Neural progenitor cell (in vitro differentiated cells): ENCODE data around the gene NUTM1. TPM values are rescaled to one million over a fixed set of nuclear protein-coding genes. Genes with fewer than 3 reads are reported as not detected.
"Not testable (repeated sequence)": the region's sequence is repeated elsewhere in the genome, so short reads cannot be mapped to it uniquely, and the experiment has no call there.

Source experiments
- DNase-seq: peaks from one replicate; pipeline ENCODE4 v3.0.0-alpha.2; 2016; ENCODE audit warnings: low spot score
- H2AFZ ChIP-seq: fragments of 200-600 bp; sonication (generic); replicated peaks from 2 replicates; pipeline ENCODE4 v1.6.1; 2016; ENCODE audit warnings: antibody characterized with exemption
- H3F3A ChIP-seq: fragments of 200-600 bp; sonication (generic); 2 replicates; pipeline ENCODE4 v1.6.1; 2016; ENCODE audit warnings: antibody characterized with exemption, low read depth
- H3K27ac ChIP-seq: fragments of 200-600 bp; sonication (generic); 2 replicates; pipeline ENCODE4 v1.5.1; 2016; ENCODE audit warnings: mild to moderate bottlenecking
- H3K27me3 ChIP-seq: fragments of 200-600 bp; sonication (generic); 2 replicates; pipeline ENCODE4 v1.6.1; 2016; ENCODE audit warnings: mild to moderate bottlenecking, moderate library complexity
- H3K36me3 ChIP-seq: fragments of 200-600 bp; sonication (generic); 2 replicates; pipeline ENCODE4 v1.5.1; 2016
- H3K4me1 ChIP-seq: fragments of 200-600 bp; sonication (generic); 2 replicates; pipeline ENCODE4 v1.6.1; 2016; ENCODE audit warnings: mixed run types
- H3K4me2 ChIP-seq: fragments of 200-600 bp; sonication (generic); 2 replicates; pipeline ENCODE4 v1.6.1; 2016
- H3K4me3 ChIP-seq: fragments of 200-600 bp; sonication (generic); 2 replicates; pipeline ENCODE4 v1.5.1; 2016
- H3K79me2 ChIP-seq: fragments of 200-600 bp; sonication (generic); 2 replicates; pipeline ENCODE4 v1.6.1; 2016; ENCODE audit warnings: low read depth
- H3K9ac ChIP-seq: fragments of 200-600 bp; sonication (generic); 2 replicates; pipeline ENCODE4 v1.6.1; 2016
- H3K9me3 ChIP-seq: fragments of 200-600 bp; sonication (generic); 2 replicates; pipeline ENCODE4 v1.5.1; 2016; ENCODE audit warnings: low read depth
- H4K20me1 ChIP-seq: fragments of 200-600 bp; sonication (generic); 2 replicates; pipeline ENCODE4 v1.6.1; 2016; ENCODE audit warnings: low read depth
- H3K27ac Mint-ChIP-seq: 3 replicates; pipeline ENCODE4 v1.8.0; 2021; ENCODE audit warnings: mixed read lengths
- H3K27me3 Mint-ChIP-seq: 2 replicates; pipeline ENCODE4 v1.8.0; 2022; ENCODE audit warnings: low read depth, mild to moderate bottlenecking, inconsistent platforms, moderate library complexity, mixed read lengths; ENCODE audit not compliant: insufficient read depth
- H3K36me3 Mint-ChIP-seq: 3 replicates; pipeline ENCODE4 v1.8.0; 2021; ENCODE audit warnings: mixed read lengths
- H3K4me1 Mint-ChIP-seq: 3 replicates; pipeline ENCODE4 v1.8.0; 2021; ENCODE audit warnings: mixed read lengths
- H3K4me3 Mint-ChIP-seq: 3 replicates; pipeline ENCODE4 v1.8.0; 2021; ENCODE audit warnings: mild to moderate bottlenecking, moderate library complexity, mixed read lengths
- H3K9me3 Mint-ChIP-seq: 3 replicates; pipeline ENCODE4 v1.8.0; 2020; ENCODE audit warnings: mixed read lengths
- EZH2 ChIP-seq: fragments of 200-600 bp; sonication (generic); IDR thresholded peaks from 2 replicates; pipeline ENCODE4 v1.6.1; 2017; ENCODE audit warnings: antibody characterized with exemption, mild to moderate bottlenecking, moderate library complexity
- EZH2phosphoT487 ChIP-seq: fragments of 200-600 bp; sonication (generic); IDR thresholded peaks from 2 replicates; pipeline ENCODE4 v1.6.1; 2017; ENCODE audit warnings: antibody characterized with exemption
- total RNA-seq: library from RNA; depleted of rRNA; stranded (reverse); fragments of >200 nt; gene quantifications from 2 replicates; pipeline ENCODE4 v1.2.3, GENCODE V29; 2015; ENCODE audit warnings: low replicate concordance
- TF ChIP-seq, protein P1 (sequence below): fragments of 200-600 bp; sonication (generic); IDR thresholded peaks from 2 replicates; pipeline ENCODE4 v1.5.1; 2017; ENCODE audit warnings: antibody characterized with exemption, mild to moderate bottlenecking

Gene NUTM1
- total RNA-seq, 1 donor from 2014 or later, result not detected

- no peak for DNase-seq
- Histone ChIP-seq H3K9me3 (no peaks in the 10 kb centered on the region), H3K4me1 (no peaks in the 10 kb centered on the region), H3K9ac (no peak overlapping the region), H3K79me2 (no peaks in the 10 kb centered on the region), H3K4me2 (no peak overlapping the region), H2AFZ (no peak overlapping the region), H3K36me3 (no peaks in the 10 kb centered on the region), H4K20me1 (no peaks in the 10 kb centered on the region), H3K27me3 (no peaks in the 10 kb centered on the region), H3K4me3 (no peak overlapping the region), H3F3A (no peaks in the 10 kb centered on the region), H3K27ac (no peak overlapping the region)
- Mint-ChIP-seq H3K27ac (no peak overlapping the region), H3K36me3 (peaks cover 4% of the 10 kb centered on the region), H3K27me3 (peaks cover 2% of the 10 kb centered on the region), H3K4me3 (no peak overlapping the region), H3K9me3 (no peaks in the 10 kb centered on the region), H3K4me1 (no peaks in the 10 kb centered on the region)
- TF ChIP-seq EZH2phosphoT487 (no peak), EZH2 (no peak)
Measured at GRCh38 chr15:34373951-34374350, 30.8 kb downstream of the NUTM1 start.

DNA sequence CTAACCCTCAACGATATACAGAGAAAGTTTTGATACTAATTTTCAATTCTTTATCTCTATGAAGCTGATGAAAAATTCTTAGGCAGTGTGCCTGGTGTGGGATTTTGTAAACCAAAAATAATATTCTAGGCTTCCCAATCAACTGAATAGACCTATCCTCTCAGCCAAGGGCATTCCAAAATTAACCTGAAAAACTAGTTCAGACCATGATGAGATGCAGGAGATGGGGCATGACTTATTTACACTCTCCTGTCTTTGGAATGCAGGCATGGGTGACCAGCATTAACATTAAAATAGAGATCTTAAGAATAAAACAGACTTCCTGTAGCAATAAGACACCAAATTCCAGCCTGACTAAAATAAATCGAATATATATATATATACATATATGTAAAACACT lies 31.7 kb downstream of the NUTM1 start:
- Histone ChIP-seq H3K4me3 (no peak overlapping the region), H3K27ac (no peak overlapping the region), H3K9ac (no peak overlapping the region), H3K4me2 (no peak overlapping the region), H3K36me3 (no peaks in the 10 kb centered on the region), H2AFZ (no peak overlapping the region), H3K9me3 (no peaks in the 10 kb centered on the region), H3K79me2 (no peaks in the 10 kb centered on the region), H3F3A (no peaks in the 10 kb centered on the region), H4K20me1 (no peaks in the 10 kb centered on the region), H3K27me3 (no peaks in the 10 kb centered on the region), H3K4me1 (no peaks in the 10 kb centered on the region)
- TF ChIP-seq, protein P1, sequence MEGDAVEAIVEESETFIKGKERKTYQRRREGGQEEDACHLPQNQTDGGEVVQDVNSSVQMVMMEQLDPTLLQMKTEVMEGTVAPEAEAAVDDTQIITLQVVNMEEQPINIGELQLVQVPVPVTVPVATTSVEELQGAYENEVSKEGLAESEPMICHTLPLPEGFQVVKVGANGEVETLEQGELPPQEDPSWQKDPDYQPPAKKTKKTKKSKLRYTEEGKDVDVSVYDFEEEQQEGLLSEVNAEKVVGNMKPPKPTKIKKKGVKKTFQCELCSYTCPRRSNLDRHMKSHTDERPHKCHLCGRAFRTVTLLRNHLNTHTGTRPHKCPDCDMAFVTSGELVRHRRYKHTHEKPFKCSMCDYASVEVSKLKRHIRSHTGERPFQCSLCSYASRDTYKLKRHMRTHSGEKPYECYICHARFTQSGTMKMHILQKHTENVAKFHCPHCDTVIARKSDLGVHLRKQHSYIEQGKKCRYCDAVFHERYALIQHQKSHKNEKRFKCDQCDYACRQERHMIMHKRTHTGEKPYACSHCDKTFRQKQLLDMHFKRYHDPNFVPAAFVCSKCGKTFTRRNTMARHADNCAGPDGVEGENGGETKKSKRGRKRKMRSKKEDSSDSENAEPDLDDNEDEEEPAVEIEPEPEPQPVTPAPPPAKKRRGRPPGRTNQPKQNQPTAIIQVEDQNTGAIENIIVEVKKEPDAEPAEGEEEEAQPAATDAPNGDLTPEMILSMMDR, result no peak
- no peak for TF ChIP-seq EZH2
- TF ChIP-seq EZH2phosphoT487, result no peak
- Mint-ChIP-seq H3K27me3 (peaks cover 2% of the 10 kb centered on the region), H3K27ac (no peak overlapping the region), H3K4me3 (no peak overlapping the region), H3K36me3 (peaks cover 4% of the 10 kb centered on the region), H3K4me1 (no peaks in the 10 kb centered on the region), H3K9me3 (no peaks in the 10 kb centered on the region)
- DNase-seq, result no peak

- not testable (repeated sequence) for H3K4me1 Mint-ChIP-seq, H3K36me3 Mint-ChIP-seq, H3K9me3 ChIP-seq, H3K27ac ChIP-seq, H3K4me3 ChIP-seq, H3K27ac Mint-ChIP-seq, H3K79me2 ChIP-seq, H3K9me3 Mint-ChIP-seq, H3K4me1 ChIP-seq, H3K4me2 ChIP-seq, H3K27me3 ChIP-seq, H4K20me1 ChIP-seq, DNase-seq, H2AFZ ChIP-seq, H3K9ac ChIP-seq, H3K27me3 Mint-ChIP-seq, H3K36me3 ChIP-seq, H3K4me3 Mint-ChIP-seq, H3F3A ChIP-seq
Measured at GRCh38 chr15:34375541-34375940, 32.4 kb downstream of the NUTM1 start.

- Histone ChIP-seq H3K27me3 (no peaks in the 10 kb centered on the region), H3F3A (no peaks in the 10 kb centered on the region), H3K36me3 (no peaks in the 10 kb centered on the region), H3K4me3 (no peak overlapping the region), H2AFZ (no peak overlapping the region), H3K79me2 (no peaks in the 10 kb centered on the region), H3K27ac (no peak overlapping the region), H3K4me2 (no peak overlapping the region), H3K9me3 (no peaks in the 10 kb centered on the region), H3K9ac (no peak overlapping the region), H3K4me1 (no peaks in the 10 kb centered on the region), H4K20me1 (no peaks in the 10 kb centered on the region)
- H3K4me1 Mint-ChIP-seq, result no peaks in the 10 kb centered on the region
- no peak for TF ChIP-seq EZH2phosphoT487
- TF ChIP-seq, protein P1, result no peak
- no peak for TF ChIP-seq EZH2
- H3K36me3 Mint-ChIP-seq, result peaks cover 6% of the 10 kb centered on the region
- no peaks in the 10 kb centered on the region for H3K27me3 Mint-ChIP-seq
- DNase-seq, result no peak
- no peak overlapping the region for H3K27ac Mint-ChIP-seq
- H3K9me3 Mint-ChIP-seq, result no peaks in the 10 kb centered on the region
- H3K4me3 Mint-ChIP-seq, result no peak overlapping the region
Measured at GRCh38 chr15:34376856-34377255, 33.7 kb downstream of the NUTM1 start.

- not testable (repeated sequence) for H2AFZ ChIP-seq, H3K27me3 Mint-ChIP-seq, H3K9ac ChIP-seq, H3K9me3 ChIP-seq, H3K79me2 ChIP-seq, H3K27ac ChIP-seq, H3K4me3 Mint-ChIP-seq, H3K4me3 ChIP-seq, H3K36me3 Mint-ChIP-seq, H3K4me2 ChIP-seq, H3K9me3 Mint-ChIP-seq, H3K36me3 ChIP-seq, H3K27ac Mint-ChIP-seq, H3K27me3 ChIP-seq, H3K4me1 ChIP-seq, H3F3A ChIP-seq, H4K20me1 ChIP-seq, DNase-seq, H3K4me1 Mint-ChIP-seq
Measured at GRCh38 chr15:34380491-34380890, 37.4 kb downstream of the NUTM1 start.

DNA sequence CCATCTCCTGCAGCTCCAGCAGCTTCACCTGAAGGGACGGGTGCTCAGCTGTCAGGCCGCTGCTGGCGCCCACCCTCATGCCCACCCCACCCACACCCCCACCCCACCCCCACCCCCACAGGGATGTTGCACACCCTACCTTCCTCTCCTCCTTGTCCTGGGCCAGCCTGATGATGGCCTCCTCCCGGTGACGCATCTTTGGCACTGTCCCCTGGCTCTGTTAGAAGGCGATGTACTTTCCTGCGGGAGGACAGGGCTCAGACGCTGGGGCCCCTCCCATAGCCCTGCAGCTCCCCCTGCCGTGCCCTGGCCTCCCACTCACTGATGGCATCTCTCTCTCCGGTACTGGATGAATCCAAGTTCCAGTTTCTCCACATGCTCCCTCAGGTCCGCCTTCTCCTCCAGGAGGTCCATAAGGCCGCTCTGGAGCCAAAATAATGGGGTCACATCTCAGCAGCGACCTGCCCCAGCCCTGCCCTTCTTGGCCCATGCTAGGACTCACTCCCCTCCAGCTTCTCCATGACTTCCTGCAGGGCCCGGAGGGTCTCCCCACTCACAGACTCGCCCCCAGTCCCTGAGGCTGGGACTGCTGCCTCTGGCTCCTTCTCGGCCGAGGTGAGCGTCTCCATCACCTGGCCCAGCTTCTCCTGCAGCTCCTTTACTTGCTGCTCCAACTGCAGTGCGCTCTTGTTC lies 38.9 kb downstream of the NUTM1 start:
- H3K9ac ChIP-seq, H4K20me1 ChIP-seq, H3K27ac Mint-ChIP-seq: not testable (repeated sequence)

More for the DNA sequence above, 38.9 kb downstream of the NUTM1 start:
- H3K9me3 Mint-ChIP-seq, H3K36me3 ChIP-seq, H2AFZ ChIP-seq, H3K4me2 ChIP-seq, H3K27me3 Mint-ChIP-seq, H3K27me3 ChIP-seq, H3K4me1 Mint-ChIP-seq, H3K4me1 ChIP-seq, H3K79me2 ChIP-seq, H3K4me3 ChIP-seq, H3K27ac ChIP-seq, DNase-seq, H3F3A ChIP-seq, H3K9me3 ChIP-seq, H3K36me3 Mint-ChIP-seq, H3K4me3 Mint-ChIP-seq: not testable (repeated sequence)
